OCI-LY7 (cell line): ENCODE measurements around the gene CAPN5.

Experiments used
- CTCF ChIP-seq: fragments of 200-600 bp; sonication (generic); conservative IDR thresholded peaks from 2 replicates; pipeline ENCODE4 v1.5.1; 2014; ENCODE audit warnings: mild to moderate bottlenecking, antibody characterized with exemption, low read length, moderate library complexity, mixed read lengths
- EZH2phosphoT487 ChIP-seq: fragments of 200-600 bp; sonication (generic); IDR thresholded peaks from 2 replicates; pipeline ENCODE4 v1.6.1; 2018; ENCODE audit warnings: low read depth, borderline replicate concordance, mild to moderate bottlenecking, mixed run types, antibody characterized with exemption, low read length, moderate library complexity, mixed read lengths

- no peak for TF ChIP-seq CTCF
- TF ChIP-seq EZH2phosphoT487 = no peak
These were observed 25.9 kb upstream of the CAPN5 start for GRCh38 chr11:77040889-77041288.
